ENCODE data around the gene MGAT4A. TPM values are rescaled to one million over a fixed set of nuclear protein-coding genes. Genes with fewer than 3 reads are reported as not detected.

MGAT4A gene
- total RNA-seq, 4 donors from 2014 or later: 4.2 to 14.1 (median 12.2) TPM

DNA sequence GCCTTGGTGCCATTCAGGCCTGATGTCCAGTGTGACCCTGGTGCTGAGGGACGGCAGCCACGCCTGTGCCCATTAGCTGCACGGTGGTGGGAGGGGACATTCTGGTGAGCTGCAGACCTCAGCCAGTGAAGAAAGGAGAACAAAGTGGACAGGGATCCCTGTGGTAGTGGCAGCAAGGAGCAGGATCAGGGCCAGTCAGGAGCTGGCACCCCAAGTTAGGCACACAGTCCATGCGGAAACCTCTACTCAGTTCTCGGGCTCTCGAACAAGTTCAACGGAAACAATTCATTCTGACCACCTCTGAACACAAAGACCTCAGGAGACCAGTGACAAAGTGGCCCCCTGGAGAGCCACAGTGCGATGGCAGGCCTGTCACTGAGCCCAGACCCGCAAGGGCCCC is 152.7 kb downstream of the MGAT4A start:
- DNase-seq: no peak
- peaks cover 0 to 29% of the 10 kb centered on the region in 2 donors for H3K36me3 ChIP-seq
- intact Hi-C loops (cut with DNase I; ENCODE audit: low total_unique reads): loop anchor here (10.0 kb wide), 1 partner anchor 1893 kb away; no protein-coding TSS in a partner anchor

GRCh38 chr2:98577313-98577712 is 153.6 kb downstream of the MGAT4A start:
- in situ Hi-C loops (cut with MboI; ENCODE audit: low sequenced_read_pairs in 4 of 4) (no loop called here), intact Hi-C loops (cut with DNase I; ENCODE audit: low total_unique reads) (loop anchor here (10.0 kb wide), 1 partner anchor 1893 kb away; no protein-coding TSS in a partner anchor)
- Histone ChIP-seq H3K27ac (no peak overlapping the region), H3K27me3 (no peaks in the 10 kb centered on the region), H3K4me3 (no peak overlapping the region), H3K4me1 (no peaks in the 10 kb centered on the region), H3K36me3 (peaks cover 0 to 26% of the 10 kb centered on the region in 2 donors), H3K9me3 (no peaks in the 10 kb centered on the region)
- no peak for TF ChIP-seq CTCF (IDR thresholded peaks at IDR 0.05 in 4 of 5, conservative IDR thresholded peaks at IDR 0.05 in 1 of 5)
- TF ChIP-seq POLR2A (IDR thresholded peaks at IDR 0.05): no peak
- DNase-seq: no peak
- no peak for ATAC-seq

More for the DNA sequence above, 152.7 kb downstream of the MGAT4A start:
- H3K27me3 ChIP-seq: no peaks in the 10 kb centered on the region
- in situ Hi-C loops (cut with MboI; ENCODE audit: low sequenced_read_pairs in 4 of 4): no loop called here
- no peak overlapping the region for H3K27ac ChIP-seq
- no peaks in the 10 kb centered on the region for H3K4me1 ChIP-seq
- no peak for ATAC-seq
- H3K9me3 ChIP-seq: no peaks in the 10 kb centered on the region
- TF ChIP-seq POLR2A (IDR thresholded peaks at IDR 0.05) (no peak), CTCF (IDR thresholded peaks at IDR 0.05 in 4 of 5, conservative IDR thresholded peaks at IDR 0.05 in 1 of 5) (no peak)
- no peak overlapping the region for H3K4me3 ChIP-seq

GRCh38 chr2:98576666-98577312 is 154.1 kb downstream of the MGAT4A start:
- H3K4me3 ChIP-seq: no peak overlapping the region
- intact Hi-C loops (cut with DNase I; ENCODE audit: low total_unique reads): loop anchor here (10.0 kb wide), 1 partner anchor 1892 kb away; no protein-coding TSS in a partner anchor
- in situ Hi-C loops (cut with MboI; ENCODE audit: low sequenced_read_pairs in 4 of 4): no loop called here

DNA sequence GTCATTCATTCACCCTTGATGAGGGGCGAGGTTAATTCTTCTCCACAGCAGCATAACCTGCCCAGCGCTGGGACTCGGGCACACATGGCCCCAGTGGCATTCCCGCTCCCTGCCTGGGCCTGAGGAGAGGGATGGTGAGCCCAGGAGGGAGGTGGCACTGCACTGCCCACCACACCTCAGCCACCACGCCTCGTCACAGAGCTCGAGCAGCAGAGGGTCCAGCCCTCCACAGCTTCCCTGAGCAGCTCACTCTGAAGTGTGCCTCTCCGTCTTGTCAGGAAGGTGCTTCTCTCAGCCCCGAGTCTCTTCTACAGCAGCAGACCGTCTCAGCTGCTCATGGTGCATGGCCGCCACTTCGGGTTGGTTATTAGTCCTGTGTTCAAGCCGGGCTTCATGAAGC is 157.5 kb downstream of the MGAT4A start:
- in situ Hi-C loops (cut with MboI; ENCODE audit: low sequenced_read_pairs in 4 of 4) (loop anchor here in 1 of 4 donors (25.0 kb wide), 1 partner anchor 161 kb away; no protein-coding TSS in a partner anchor), intact Hi-C loops (cut with DNase I; ENCODE audit: low total_unique reads) (loop anchor here (10.0 kb wide), 1 partner anchor 1889 kb away; no protein-coding TSS in a partner anchor)
- Histone ChIP-seq H3K4me3 (no peak overlapping the region), H3K36me3 (peaks cover 0 to 38% of the 10 kb centered on the region in 2 donors), H3K9me3 (no peaks in the 10 kb centered on the region), H3K27me3 (no peaks in the 10 kb centered on the region), H3K4me1 (no peaks in the 10 kb centered on the region), H3K27ac (no peak overlapping the region)
- TF ChIP-seq CTCF (IDR thresholded peaks at IDR 0.05 in 4 of 5, conservative IDR thresholded peaks at IDR 0.05 in 1 of 5): no peak
- no peak for TF ChIP-seq POLR2A (IDR thresholded peaks at IDR 0.05)
- no peak for DNase-seq
- ATAC-seq: no peak

More at GRCh38 chr2:98576666-98577312, 154.1 kb downstream of the MGAT4A start:
- peaks cover 0 to 25% of the 10 kb centered on the region in 2 donors for H3K36me3 ChIP-seq
- ATAC-seq: no peak
- H3K27me3 ChIP-seq: no peaks in the 10 kb centered on the region
- no peaks in the 10 kb centered on the region for H3K9me3 ChIP-seq
- H3K27ac ChIP-seq: no peak overlapping the region
- H3K4me1 ChIP-seq: no peaks in the 10 kb centered on the region
- TF ChIP-seq POLR2A (IDR thresholded peaks at IDR 0.05): no peak
- no peak for TF ChIP-seq CTCF (IDR thresholded peaks at IDR 0.05 in 4 of 5, conservative IDR thresholded peaks at IDR 0.05 in 1 of 5)
- no peak for DNase-seq

Data from gastrocnemius medialis (tissue), 4 donors.